Naive thymus-derived CD4-positive, alpha-beta T cell (primary cell): Measurements from ENCODE around the gene ASAP2. TPM values are rescaled to one million over a fixed set of nuclear protein-coding genes. Genes with fewer than 3 reads are reported as not detected.

ENCODE experiments used
- ATAC-seq: fragments of 150-1000 bp; cut with Tn5 transposase; 2 replicates; pipeline ENCODE4 v1.10.0; 2021; ENCODE audit warnings: mild to moderate bottlenecking, moderate library complexity
- CTCF ChIA-PET: fragments of 350-600 bp; sonication (Branson Sonifier 250); formaldehyde crosslinking; loops from one replicate; lab custom pipeline; 2021; ENCODE audit warnings: antibody characterized with exemption; lab: Charles Lee
- POLR2A ChIA-PET: fragments of 350-600 bp; sonication (Branson Sonifier 250); formaldehyde crosslinking; loops from one replicate; lab custom pipeline; 2021; ENCODE audit warnings: antibody characterized with exemption, inconsistent platforms; lab: Charles Lee
- DNase-seq, 9 donors: peaks; one replicate each; pipeline versions ENCODE4 v3.0.0 to v3.0.0-alpha.2; 2020 to 2022; ENCODE audit warnings: mixed read lengths in 1 of 9
- H3K27ac ChIP-seq: one replicate; pipeline ENCODE4 v1.7.0; 2013; ENCODE audit warnings: mild to moderate bottlenecking, low read depth, low read length, moderate library complexity
- H3K27me3 ChIP-seq, 2 donors: one replicate each; pipeline ENCODE4 v1.7.0; 2013; ENCODE audit warnings: low read length in 2 of 2, mild to moderate bottlenecking in 2 of 2, moderate library complexity in 2 of 2; ENCODE audit not compliant: control insufficient read depth in 2 of 2, insufficient read depth in 2 of 2
- H3K36me3 ChIP-seq, 3 experiments: 1 replicate in 2 of 3; 2 replicates in 1 of 3; pipeline ENCODE4 v1.7.0; 2013; ENCODE audit warnings: low read length in 3 of 3, mild to moderate bottlenecking in 3 of 3, moderate library complexity in 1 of 3; ENCODE audit not compliant: insufficient read depth in 3 of 3, control insufficient read depth in 2 of 3
- H3K4me1 ChIP-seq, 2 donors: one replicate each; pipeline ENCODE4 v1.7.0; 2013; ENCODE audit warnings: low read length in 2 of 2, mild to moderate bottlenecking in 2 of 2, moderate library complexity in 1 of 2; ENCODE audit not compliant: control insufficient read depth in 2 of 2, insufficient read depth in 2 of 2
- H3K4me3 ChIP-seq: 2 replicates; pipeline ENCODE4 v1.7.0; 2013; ENCODE audit warnings: mild to moderate bottlenecking, low read length
- H3K9me3 ChIP-seq, 3 experiments: 1 replicate in 2 of 3; 2 replicates in 1 of 3; pipeline ENCODE4 v1.7.0; 2013; ENCODE audit warnings: low read length in 3 of 3; ENCODE audit not compliant: control insufficient read depth in 2 of 3
- H3K27ac Mint-ChIP-seq, 9 donors: one replicate each; pipeline ENCODE4 v1.8.0; 2020 to 2022; ENCODE audit warnings: mixed read lengths in 9 of 9, mild to moderate bottlenecking in 8 of 9, moderate library complexity in 5 of 9, inconsistent platforms in 2 of 9
- H3K27me3 Mint-ChIP-seq, 5 donors: one replicate each; pipeline ENCODE4 v1.8.0; 2021 to 2022; ENCODE audit warnings: mixed read lengths in 5 of 5, mild to moderate bottlenecking in 1 of 5
- H3K36me3 Mint-ChIP-seq, 5 donors: one replicate each; pipeline ENCODE4 v1.8.0; 2020 to 2022; ENCODE audit warnings: mixed read lengths in 5 of 5, mild to moderate bottlenecking in 3 of 5, inconsistent platforms in 1 of 5
- H3K4me1 Mint-ChIP-seq, 7 donors: one replicate each; pipeline ENCODE4 v1.8.0; 2020 to 2022; ENCODE audit warnings: mixed read lengths in 7 of 7, mild to moderate bottlenecking in 3 of 7, inconsistent platforms in 1 of 7
- H3K4me3 Mint-ChIP-seq, 10 donors: one replicate each; pipeline ENCODE4 v1.8.0; 2020 to 2022; ENCODE audit warnings: mild to moderate bottlenecking in 10 of 10, mixed read lengths in 10 of 10, moderate library complexity in 6 of 10, inconsistent platforms in 2 of 10
- H3K9me3 Mint-ChIP-seq, 11 donors: one replicate each; pipeline ENCODE4 v1.8.0; 2020 to 2022; ENCODE audit warnings: mixed read lengths in 11 of 11, mild to moderate bottlenecking in 4 of 11, inconsistent platforms in 1 of 11, moderate library complexity in 1 of 11
- intact Hi-C, 2 donors: fragments of 100-400 bp; cut with micrococcal nuclease; formaldehyde crosslinking; loops; one replicate each; pipeline ENCODE4 v1.15.1; 2023
- polyA plus RNA-seq, 2 donors: library from polyadenylated mRNA; unstranded; fragments of 300-500 nt; fragmentation: Illumina TruSeq; gene quantifications; one replicate each; pipeline ENCODE4 v1.2.3, GENCODE V29; 2021
- total RNA-seq, 6 experiments: library from RNA in 5 of 6; stranded (reverse) in 5 of 6; gene quantifications; 1 replicate in 5 of 6; 2 replicates in 1 of 6; pipeline ENCODE4 v1.2.3 and lab custom pipeline; 2021 to 2026

The ASAP2 gene
- total and polyA plus RNA-seq, 7 experiments from 2014 or later = 0.10 to 1.2 (median 0.45) TPM; not detected in 4

- intact Hi-C loops = no loop called here
- H3K9me3 Mint-ChIP-seq = peaks cover 0 to 2% (median 0%) of the 10 kb centered on the region in 11 donors
Measured at GRCh38 chr2:9164112-9164608, 42.5 kb upstream of the ASAP2 start.

DNA sequence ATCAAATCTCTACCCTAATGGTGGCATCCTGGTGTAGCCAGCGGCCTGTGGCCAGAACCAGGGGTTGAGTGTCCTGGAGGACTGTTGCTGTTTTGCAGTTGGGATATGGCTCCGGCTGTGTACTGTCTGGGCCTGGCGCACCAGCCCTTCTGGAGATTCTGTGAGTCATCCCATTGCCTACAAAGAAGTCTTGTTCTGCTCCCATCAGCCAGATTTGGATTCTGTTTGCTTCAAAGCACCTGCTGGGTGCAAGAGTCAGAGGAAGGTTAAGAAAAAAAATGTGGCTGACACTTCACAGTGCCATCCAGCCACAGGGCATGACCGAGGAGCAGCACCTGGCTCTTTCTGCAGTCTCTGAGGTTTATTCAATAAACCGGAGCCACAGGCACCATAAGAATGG is 41.0 kb upstream of the ASAP2 start:
- no peak overlapping the region for H3K27ac ChIP-seq
- ATAC-seq = no peak
- H3K4me1 Mint-ChIP-seq = peaks cover 0 to 8% (median 0%) of the 10 kb centered on the region in 7 donors
- CTCF ChIA-PET = no interaction called here
- no peaks in the 10 kb centered on the region for H3K27me3 ChIP-seq
- DNase-seq = no peak
- POLR2A ChIA-PET = no interaction called here
- no peak overlapping the region for H3K4me3 ChIP-seq
- intact Hi-C loops = no loop called here
- H3K36me3 Mint-ChIP-seq = no peaks in the 10 kb centered on the region
- no peaks in the 10 kb centered on the region for H3K9me3 ChIP-seq
- H3K9me3 Mint-ChIP-seq = peaks cover 0 to 2% (median 0%) of the 10 kb centered on the region in 11 donors
- no peak overlapping the region for H3K27ac Mint-ChIP-seq
- no peak overlapping the region for H3K4me3 Mint-ChIP-seq
- no peaks in the 10 kb centered on the region for H3K4me1 ChIP-seq
- H3K36me3 ChIP-seq = no peaks in the 10 kb centered on the region
- H3K27me3 Mint-ChIP-seq = peaks cover 0 to 15% (median 6%) of the 10 kb centered on the region in 5 donors

More at GRCh38 chr2:9164112-9164608, 42.5 kb upstream of the ASAP2 start:
- H3K27me3 ChIP-seq = no peaks in the 10 kb centered on the region
- no peak for DNase-seq
- Mint-ChIP-seq H3K27ac (no peak overlapping the region), H3K4me1 (peaks cover 0 to 8% (median 0%) of the 10 kb centered on the region in 7 donors), H3K4me3 (no peak overlapping the region), H3K36me3 (no peaks in the 10 kb centered on the region), H3K27me3 (peaks cover 0 to 8% (median 3%) of the 10 kb centered on the region in 5 donors)
- no peaks in the 10 kb centered on the region for H3K36me3 ChIP-seq
- no peaks in the 10 kb centered on the region for H3K4me1 ChIP-seq
- no peak overlapping the region for H3K27ac ChIP-seq
- ChIA-PET CTCF (no interaction called here), POLR2A (no interaction called here)
- no peaks in the 10 kb centered on the region for H3K9me3 ChIP-seq
- no peak overlapping the region for H3K4me3 ChIP-seq
- ATAC-seq = no peak

DNA sequence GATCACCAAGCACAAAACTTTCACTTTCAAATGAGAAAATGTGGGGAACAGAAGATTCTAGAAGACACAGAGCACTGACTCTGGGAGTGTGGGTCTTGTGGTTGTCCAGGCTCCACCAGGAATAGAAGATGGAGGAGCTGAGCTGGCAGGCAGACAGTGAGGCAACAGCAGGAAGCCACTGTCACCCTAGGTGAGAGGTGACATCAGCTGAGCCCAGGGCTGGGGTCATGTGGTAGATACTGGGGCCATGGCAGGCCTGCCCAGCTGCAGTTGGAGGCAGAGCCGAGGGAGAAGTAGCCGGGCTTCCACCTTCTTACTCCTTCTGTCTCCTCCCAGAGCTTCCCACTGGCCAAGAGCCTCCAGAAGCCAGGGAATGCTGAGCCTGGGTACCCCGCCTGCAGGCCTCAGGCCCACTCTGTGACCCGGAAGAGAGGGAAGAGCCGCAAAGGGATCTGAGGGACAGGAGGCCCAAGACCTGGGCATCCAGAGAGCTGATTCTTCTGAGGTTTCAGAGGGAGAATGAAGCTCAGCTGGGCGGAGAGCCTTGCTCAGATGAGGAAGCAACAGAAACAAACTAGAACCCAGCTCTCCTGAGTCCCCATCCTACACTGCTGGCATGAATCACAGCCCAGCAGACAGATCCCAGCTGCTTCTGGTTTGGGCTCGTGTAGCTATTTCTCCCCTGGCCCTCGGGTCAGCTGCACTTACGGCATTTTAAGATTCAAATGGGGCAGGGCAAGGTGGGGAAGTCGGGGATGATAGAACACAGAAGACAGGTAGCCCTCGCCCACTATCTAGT is 39.8 kb upstream of the ASAP2 start:
- intact Hi-C loops = no loop called here
- CTCF ChIA-PET = no interaction called here
- H3K4me1 Mint-ChIP-seq = peaks cover 0 to 8% (median 0%) of the 10 kb centered on the region in 7 donors

DNA sequence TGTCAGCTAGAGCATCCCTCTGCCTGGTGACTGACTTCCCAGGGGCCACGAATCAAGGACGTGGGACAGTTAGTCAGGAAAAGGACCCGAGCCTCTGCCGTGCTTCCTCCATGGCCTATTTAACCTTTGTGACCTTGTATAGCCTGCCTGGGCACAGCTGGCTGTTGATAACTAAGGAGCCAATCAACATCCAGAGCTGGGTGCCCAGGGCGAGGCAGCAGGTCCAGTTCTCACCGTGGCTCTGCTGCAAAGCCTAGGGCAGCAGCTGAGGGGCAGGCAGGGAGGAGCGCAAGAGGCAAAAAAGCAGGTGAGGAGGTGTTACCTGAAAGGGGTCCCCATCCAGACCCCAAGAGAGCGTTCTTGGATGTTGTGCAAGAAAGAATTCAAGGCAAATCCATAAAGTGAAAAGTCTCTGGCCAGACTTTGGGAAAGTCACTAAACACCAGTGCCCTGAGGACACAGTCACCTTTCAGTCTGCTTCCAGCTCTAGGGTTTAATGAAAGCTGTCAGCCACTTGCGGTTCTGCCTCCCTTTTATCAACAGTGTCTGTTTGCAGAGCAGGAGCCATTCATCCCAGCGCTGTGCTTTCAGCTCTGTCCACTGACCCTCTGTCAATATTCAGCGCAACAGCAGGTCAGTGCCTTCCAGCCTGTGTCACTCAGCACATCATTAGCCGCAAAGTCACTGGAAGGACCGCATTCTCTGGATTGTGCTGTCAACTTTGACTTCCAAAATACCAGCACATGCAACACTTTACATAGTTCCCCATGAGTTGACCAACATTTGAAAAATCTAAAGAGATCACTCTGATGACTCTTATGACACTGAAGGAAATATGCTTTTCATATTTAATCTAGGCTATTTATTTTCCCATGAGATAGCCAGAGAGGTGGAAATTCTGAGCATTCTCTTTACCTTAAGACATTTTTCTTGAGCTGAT is 38.6 kb upstream of the ASAP2 start:
- Mint-ChIP-seq H3K36me3 (no peaks in the 10 kb centered on the region), H3K4me3 (no peak overlapping the region), H3K4me1 (peaks cover 0 to 8% (median 0%) of the 10 kb centered on the region in 7 donors), H3K9me3 (peaks cover 0 to 1% (median 0%) of the 10 kb centered on the region in 11 donors), H3K27ac (no peak overlapping the region), H3K27me3 (peaks cover 8 to 22% (median 17%) of the 10 kb centered on the region in 5 donors)
- H3K27ac ChIP-seq = no peak overlapping the region
- intact Hi-C loops = no loop called here
- DNase-seq (no peak), ATAC-seq (no peak)
- POLR2A ChIA-PET = no interaction called here
- H3K9me3 ChIP-seq = no peaks in the 10 kb centered on the region
- no peaks in the 10 kb centered on the region for H3K36me3 ChIP-seq
- H3K4me3 ChIP-seq = no peak overlapping the region
- CTCF ChIA-PET = no interaction called here
- H3K4me1 ChIP-seq = no peaks in the 10 kb centered on the region
- H3K27me3 ChIP-seq = no peaks in the 10 kb centered on the region

More for the DNA sequence above, 39.8 kb upstream of the ASAP2 start:
- Histone ChIP-seq H3K4me3 (no peak overlapping the region), H3K36me3 (no peaks in the 10 kb centered on the region), H3K9me3 (no peaks in the 10 kb centered on the region), H3K27me3 (no peaks in the 10 kb centered on the region), H3K4me1 (no peaks in the 10 kb centered on the region), H3K27ac (no peak overlapping the region)
- H3K36me3 Mint-ChIP-seq = no peaks in the 10 kb centered on the region
- ATAC-seq (no peak), DNase-seq (no peak)
- POLR2A ChIA-PET = no interaction called here
- H3K4me3 Mint-ChIP-seq = no peak overlapping the region
- H3K27me3 Mint-ChIP-seq = peaks cover 5 to 22% (median 14%) of the 10 kb centered on the region in 5 donors
- H3K9me3 Mint-ChIP-seq = peaks cover 0 to 1% (median 0%) of the 10 kb centered on the region in 11 donors
- H3K27ac Mint-ChIP-seq = no peak overlapping the region

DNA sequence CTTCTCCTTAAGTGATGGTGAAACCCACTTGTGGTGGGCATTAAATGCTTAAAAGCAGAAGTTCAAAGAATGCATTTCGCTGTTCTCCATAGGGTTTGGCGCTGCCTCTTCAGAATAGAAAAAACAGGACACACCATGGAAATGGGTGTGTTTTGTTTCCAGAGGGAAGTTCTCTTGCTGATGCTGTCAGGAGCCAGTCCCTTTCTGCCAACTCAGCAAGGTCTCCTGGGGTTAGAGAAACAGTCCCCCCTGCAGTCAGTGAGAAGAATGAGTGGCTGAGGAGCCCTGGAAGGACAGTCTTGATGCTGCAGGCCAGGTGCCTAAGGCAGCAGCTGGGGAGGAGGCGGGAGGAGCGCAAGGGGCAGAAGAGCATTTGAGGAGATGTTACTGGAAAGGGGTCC is 37.8 kb upstream of the ASAP2 start:
- H3K27me3 Mint-ChIP-seq = peaks cover 8 to 22% (median 17%) of the 10 kb centered on the region in 5 donors
- DNase-seq = no peak
- peaks cover 0 to 1% (median 0%) of the 10 kb centered on the region in 11 donors for H3K9me3 Mint-ChIP-seq
- H3K4me1 Mint-ChIP-seq = peaks cover 0 to 8% (median 0%) of the 10 kb centered on the region in 7 donors
- no peaks in the 10 kb centered on the region for H3K27me3 ChIP-seq
- intact Hi-C loops = no loop called here
- no peak overlapping the region for H3K27ac Mint-ChIP-seq
- no peaks in the 10 kb centered on the region for H3K4me1 ChIP-seq
- ChIA-PET POLR2A (no interaction called here), CTCF (no interaction called here)
- H3K9me3 ChIP-seq = no peaks in the 10 kb centered on the region
- ATAC-seq = peak; percentile 22
- no peaks in the 10 kb centered on the region for H3K36me3 ChIP-seq
- H3K36me3 Mint-ChIP-seq = no peaks in the 10 kb centered on the region
- no peak overlapping the region for H3K4me3 ChIP-seq
- no peak overlapping the region for H3K4me3 Mint-ChIP-seq
- H3K27ac ChIP-seq = no peak overlapping the region

GRCh38 chr2:9169349-9170107 is 37.1 kb upstream of the ASAP2 start:
- no peaks in the 10 kb centered on the region for H3K36me3 ChIP-seq
- intact Hi-C loops = no loop called here
- H3K4me3 Mint-ChIP-seq = no peak overlapping the region

More at GRCh38 chr2:9169349-9170107, 37.1 kb upstream of the ASAP2 start:
- Mint-ChIP-seq H3K27ac (no peak overlapping the region), H3K27me3 (peaks cover 8 to 24% (median 17%) of the 10 kb centered on the region in 5 donors), H3K4me1 (peaks cover 0 to 8% (median 0%) of the 10 kb centered on the region in 7 donors), H3K36me3 (no peaks in the 10 kb centered on the region), H3K9me3 (peaks cover 0 to 3% (median 0%) of the 10 kb centered on the region in 11 donors)
- Histone ChIP-seq H3K4me3 (no peak overlapping the region), H3K9me3 (no peaks in the 10 kb centered on the region), H3K4me1 (no peaks in the 10 kb centered on the region), H3K27me3 (no peaks in the 10 kb centered on the region), H3K27ac (no peak overlapping the region)
- ATAC-seq (no peak), DNase-seq (no peak)
- ChIA-PET CTCF (no interaction called here), POLR2A (no interaction called here)
